Psoas muscle (tissue), 8 donors: ENCODE data around the gene FRY. TPM values are rescaled to one million over a fixed set of nuclear protein-coding genes. Genes with fewer than 3 reads are reported as not detected.

Experiments
- ATAC-seq, 4 donors: fragments of 200-7000 bp; cut with Tn5 transposase; one replicate each; pipeline ENCODE4 v1.9.1; 2020; ENCODE audit warnings: moderate library complexity in 3 of 4, mild to moderate bottlenecking in 2 of 4
- DNase-seq, 2 donors: peaks; one replicate each; pipeline ENCODE4 v3.0.0-alpha.2; 2020
- H3K27ac ChIP-seq: fragments of 200-600 bp; one replicate; pipeline ENCODE4 v1.8.0; 2022
- H3K27me3 ChIP-seq, 3 donors: fragments of 200-600 bp in 1 of 3; one replicate each; pipeline versions ENCODE4 v1.6.1 to v1.8.0; 2013 to 2022; ENCODE audit warnings: low read length in 2 of 3, mild to moderate bottlenecking in 2 of 3, moderate library complexity in 1 of 3; ENCODE audit not compliant: insufficient read depth in 3 of 3
- H3K36me3 ChIP-seq, 2 donors: fragments of 200-600 bp in 1 of 2; one replicate each; pipeline versions ENCODE4 v1.6.1 to v1.8.0; 2013 to 2022; ENCODE audit warnings: low read depth in 1 of 2, mild to moderate bottlenecking in 1 of 2, moderate library complexity in 1 of 2; ENCODE audit not compliant: insufficient read depth in 1 of 2
- H3K4me1 ChIP-seq: fragments of 200-600 bp; one replicate; pipeline ENCODE4 v1.8.0; 2022
- H3K4me3 ChIP-seq: fragments of 200-600 bp; one replicate; pipeline ENCODE4 v1.8.0; 2022; ENCODE audit warnings: mild to moderate bottlenecking
- H3K9me3 ChIP-seq: fragments of 200-600 bp; one replicate; pipeline ENCODE4 v1.8.0; 2022
- CTCF ChIP-seq: fragments of 200-600 bp; IDR thresholded peaks from one replicate; pipeline ENCODE4 v1.8.0; 2022; ENCODE audit warnings: antibody characterized with exemption
- WGBS, 3 donors: extraction: QIAGEN DNeasy Blood & Tissue Kit; methylation state at CpG; one replicate each; pipeline versions ENCODE4 v1.1.6 to v1.1.7; 2013; 5-methylcytosine and 5-hydroxymethylcytosine counted together
- intact Hi-C, 2 donors: fragments of 100-400 bp; cut with DNase I; formaldehyde crosslinking; loops; one replicate each; pipeline versions ENCODE4 v1.11.0 to v1.14.2; 2022
- polyA plus RNA-seq, 3 donors: library from polyadenylated mRNA; stranded (reverse); fragments of 200-250 nt; gene quantifications; one replicate each; pipeline ENCODE4 v1.2.3, GENCODE V29; 2013
- total RNA-seq, 4 donors: library from RNA; stranded (reverse); fragmentation: NEBNext Ultra II Directional in 2 of 4; extraction: Animal tissue kit (Norgen Biotek cat#: 25700) in 2 of 4; gene quantifications; one replicate each; pipeline versions ENCODE4 v1.2.1 to v1.2.4, GENCODE V29; 2021 to 2023
- donor health status: healthy with polysubstance abuse.
- donor health status: DM: no; HTN: no; CAD: no; lungs with moderate emphysema.
- donor health status: Bipolar disorder and iron deficiency.
- donor health status: healthy.
- donor health status: DM: yes; HTN: yes; CAD: no.
- donor health status: DM: no; HTN: no; CAD: no.
- donor health status: DM: no; HTN: no; CAD: no.
- donor health status: DM: yes; HTN: yes; CAD: no.

The FRY gene
- total and polyA plus RNA-seq, 7 donors = 7.1 to 56.9 (median 24.0) TPM

GRCh38 chr13:32262619-32263018 lies 231.0 kb downstream of the FRY start:
- peaks cover 12% of the 10 kb centered on the region for H3K4me1 ChIP-seq
- ATAC-seq = no peak
- intact Hi-C loops = no loop called here
- no peaks in the 10 kb centered on the region for H3K9me3 ChIP-seq
- H3K4me3 ChIP-seq = no peak overlapping the region
- WGBS, 3 donors = 87 to 94% (median 93%) methylated on average over 1 of the region's 1 CpG
- no peak for TF ChIP-seq CTCF
- peaks cover 3 to 55% of the 10 kb centered on the region in 2 donors for H3K36me3 ChIP-seq
- no peak for DNase-seq
- no peaks in the 10 kb centered on the region for H3K27me3 ChIP-seq
- H3K27ac ChIP-seq = peak overlapping the region; percentile 64

GRCh38 chr13:32264407-32264806 lies 232.8 kb downstream of the FRY start:
- intact Hi-C loops = no loop called here
- Histone ChIP-seq H3K27me3 (no peaks in the 10 kb centered on the region), H3K4me3 (no peak overlapping the region), H3K9me3 (no peaks in the 10 kb centered on the region), H3K4me1 (peaks cover 12% of the 10 kb centered on the region), H3K36me3 (peaks cover 8 to 71% of the 10 kb centered on the region in 2 donors), H3K27ac (peak overlapping the region; percentile 59)
- TF ChIP-seq CTCF = no peak
- DNase-seq = peak; percentile 49 to 58
- peak in 1 of 4 donors; percentile 30 for ATAC-seq

GRCh38 chr13:32265726-32266125 lies 234.2 kb downstream of the FRY start:
- 56 to 67% (median 64%) methylated on average over 2 of the region's 2 CpGs for WGBS, 3 donors
- intact Hi-C loops = no loop called here
- peaks cover 12% of the 10 kb centered on the region for H3K4me1 ChIP-seq

GRCh38 chr13:32266130-32266529 lies 234.6 kb downstream of the FRY start:
- no peaks in the 10 kb centered on the region for H3K9me3 ChIP-seq
- peaks cover 10% of the 10 kb centered on the region for H3K4me1 ChIP-seq
- no peak overlapping the region for H3K4me3 ChIP-seq
- H3K27ac ChIP-seq = no peak overlapping the region
- DNase-seq = no peak
- no peak for TF ChIP-seq CTCF
- no peak for ATAC-seq
- intact Hi-C loops = no loop called here
- H3K27me3 ChIP-seq = no peaks in the 10 kb centered on the region
- H3K36me3 ChIP-seq = peaks cover 14 to 88% of the 10 kb centered on the region in 2 donors
- WGBS, 3 donors = 85 to 96% (median 90%) methylated on average over 1 of the region's 1 CpG

More at GRCh38 chr13:32265726-32266125, 234.2 kb downstream of the FRY start:
- H3K27ac ChIP-seq = no peak overlapping the region
- TF ChIP-seq CTCF = no peak
- no peaks in the 10 kb centered on the region for H3K9me3 ChIP-seq
- no peak overlapping the region for H3K4me3 ChIP-seq
- H3K27me3 ChIP-seq = no peaks in the 10 kb centered on the region
- ATAC-seq (no peak), DNase-seq (no peak)
- H3K36me3 ChIP-seq = peaks cover 11 to 84% of the 10 kb centered on the region in 2 donors

- TF ChIP-seq CTCF = peak; percentile 41
- Histone ChIP-seq H3K4me3 (no peak overlapping the region), H3K36me3 (peaks cover 16 to 89% of the 10 kb centered on the region in 2 donors), H3K27me3 (no peaks in the 10 kb centered on the region), H3K27ac (no peak overlapping the region), H3K4me1 (no peaks in the 10 kb centered on the region), H3K9me3 (no peaks in the 10 kb centered on the region)
- WGBS, 3 donors = 85 to 88% (median 86%) methylated on average over 7 of the region's 7 CpGs
- ATAC-seq (no peak), DNase-seq (no peak)
- intact Hi-C loops = no loop called here
Measured at GRCh38 chr13:32267836-32268439, 236.4 kb downstream of the FRY start.
